AG04449 (cell line): ENCODE measurements around the gene SNX5.

Experiments used
- CTCF ChIA-PET: fragments of 350-600 bp; formaldehyde crosslinking; extraction: SDS; loops from one replicate; lab custom pipeline; 2021; ENCODE audit warnings: antibody characterized with exemption; lab: Yijun Ruan, JAX
- POLR2A ChIA-PET: fragments of 400-600, 350-600 bp; formaldehyde crosslinking; extraction: SDS; loops from one replicate; lab custom pipeline; 2020; ENCODE audit warnings: antibody characterized with exemption, inconsistent platforms; lab: Yijun Ruan, JAX
- DNase-seq: peaks from one replicate; pipeline ENCODE4 v3.0.0-alpha.2; 2010; ENCODE audit warnings: low read depth, low spot score
- H3K4me3 ChIP-seq: 2 replicates; pipeline ENCODE4 v1.5.1; 2011; ENCODE audit warnings: low read depth, mild to moderate bottlenecking, control low read depth, low read length
- TF ChIP-seq, protein P1 (sequence below): IDR thresholded peaks from one replicate; pipeline ENCODE4 v1.5.1; 2011; ENCODE audit warnings: mild to moderate bottlenecking, moderate library complexity, low read length, control low read depth, inconsistent platforms; ENCODE audit not compliant: insufficient read depth; ENCODE audit errors: missing control alignments

Gene SNX5

GRCh38 chr20:17897566-17898307 lies 70.9 kb downstream of the SNX5 start:
- POLR2A ChIA-PET = interaction anchor here (0.9 kb wide), 1 partner anchor 215 kb away, joined by 3 read pairs; the partner anchor contains the start of gene RRBP1

GRCh38 chr20:17896771-17897369 lies 71.7 kb downstream of the SNX5 start:
- POLR2A ChIA-PET = interaction anchor here (0.9 to 2.5 kb wide), 5 partner anchors 47 to 262 kb away, joined by 3 to 17 read pairs (median 5); partner anchors contain the start of gene RRBP1

More at GRCh38 chr20:17897566-17898307, 70.9 kb downstream of the SNX5 start:
- TF ChIP-seq, protein P1, sequence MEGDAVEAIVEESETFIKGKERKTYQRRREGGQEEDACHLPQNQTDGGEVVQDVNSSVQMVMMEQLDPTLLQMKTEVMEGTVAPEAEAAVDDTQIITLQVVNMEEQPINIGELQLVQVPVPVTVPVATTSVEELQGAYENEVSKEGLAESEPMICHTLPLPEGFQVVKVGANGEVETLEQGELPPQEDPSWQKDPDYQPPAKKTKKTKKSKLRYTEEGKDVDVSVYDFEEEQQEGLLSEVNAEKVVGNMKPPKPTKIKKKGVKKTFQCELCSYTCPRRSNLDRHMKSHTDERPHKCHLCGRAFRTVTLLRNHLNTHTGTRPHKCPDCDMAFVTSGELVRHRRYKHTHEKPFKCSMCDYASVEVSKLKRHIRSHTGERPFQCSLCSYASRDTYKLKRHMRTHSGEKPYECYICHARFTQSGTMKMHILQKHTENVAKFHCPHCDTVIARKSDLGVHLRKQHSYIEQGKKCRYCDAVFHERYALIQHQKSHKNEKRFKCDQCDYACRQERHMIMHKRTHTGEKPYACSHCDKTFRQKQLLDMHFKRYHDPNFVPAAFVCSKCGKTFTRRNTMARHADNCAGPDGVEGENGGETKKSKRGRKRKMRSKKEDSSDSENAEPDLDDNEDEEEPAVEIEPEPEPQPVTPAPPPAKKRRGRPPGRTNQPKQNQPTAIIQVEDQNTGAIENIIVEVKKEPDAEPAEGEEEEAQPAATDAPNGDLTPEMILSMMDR = no peak
- no peak overlapping the region for H3K4me3 ChIP-seq
- CTCF ChIA-PET = interaction anchor here (0.6 to 6.7 kb wide), 60 partner anchors 9 to 397 kb away, joined by 3 to 140 read pairs (median 4); partner anchors contain the start of genes BFSP1 and RRBP1
- no peak for DNase-seq

DNA sequence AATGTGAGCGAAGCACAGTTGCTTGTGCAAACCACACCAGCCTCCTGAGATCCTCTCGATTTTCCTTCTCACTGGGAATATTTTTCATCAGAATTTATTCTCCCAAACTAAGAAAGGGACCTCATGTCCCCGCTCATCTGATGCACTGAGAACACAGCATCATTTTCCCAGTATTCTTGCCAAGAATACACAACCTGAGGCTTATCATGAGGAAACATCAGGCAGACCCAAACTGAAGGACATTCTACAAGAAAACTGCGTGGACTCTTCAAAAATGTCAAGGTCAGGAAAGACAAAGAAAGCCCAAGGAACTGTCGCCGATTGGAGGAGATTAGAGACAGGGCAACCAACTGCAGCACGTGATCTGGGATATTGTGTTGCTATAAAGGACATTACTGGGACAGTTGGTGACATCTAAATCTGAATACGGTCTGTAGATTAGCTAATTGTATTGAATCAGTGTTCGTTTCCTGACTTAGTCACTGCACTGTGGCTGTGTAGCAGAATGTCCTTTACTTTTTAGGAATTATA lies 72.3 kb downstream of the SNX5 start:
- CTCF ChIA-PET = interaction anchor here (1.1 to 6.7 kb wide), 8 partner anchors 10 to 392 kb away, joined by 3 to 140 read pairs (median 7); partner anchors contain the start of gene RRBP1
- POLR2A ChIA-PET = interaction anchor here (0.7 to 2.5 kb wide), 6 partner anchors 22 to 261 kb away, joined by 3 to 17 read pairs (median 5); partner anchors contain the start of gene RRBP1

More at GRCh38 chr20:17896771-17897369, 71.7 kb downstream of the SNX5 start:
- TF ChIP-seq, protein P1 = no peak
- H3K4me3 ChIP-seq = no peak overlapping the region
- DNase-seq = no peak
- CTCF ChIA-PET = interaction anchor here (1.0 to 6.7 kb wide), 16 partner anchors 10 to 396 kb away, joined by 3 to 140 read pairs (median 8); partner anchors contain the start of gene RRBP1

DNA sequence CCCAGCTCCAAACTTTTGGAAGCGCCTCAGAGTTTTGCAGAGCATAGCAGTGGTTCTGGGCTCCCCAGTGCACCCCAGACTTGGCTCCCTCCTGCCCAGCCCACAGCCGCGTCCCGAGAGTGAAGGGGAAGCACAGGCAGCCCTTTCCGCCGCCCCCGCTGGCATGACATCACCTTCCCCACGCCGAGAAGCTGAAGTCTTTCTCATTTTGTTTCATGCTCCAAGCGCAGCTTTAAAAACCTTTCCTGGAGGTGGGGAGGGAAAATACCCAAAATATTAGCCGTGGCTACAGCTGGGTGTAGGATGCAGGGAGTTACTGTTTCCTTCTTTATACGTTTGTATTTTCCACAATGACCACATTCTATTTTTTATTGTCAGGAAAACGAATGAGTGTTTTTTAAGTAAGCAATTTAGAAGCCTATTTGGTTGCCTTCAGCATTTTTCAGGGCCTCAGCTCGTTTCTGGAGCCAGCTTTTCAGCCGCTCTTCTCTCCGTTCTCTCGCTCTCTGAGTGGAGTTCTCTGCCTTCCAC lies 72.9 kb downstream of the SNX5 start:
- TF ChIP-seq, protein P1 = no peak
- CTCF ChIA-PET = interaction anchor here (0.6 to 6.7 kb wide), 13 partner anchors 10 to 391 kb away, joined by 3 to 140 read pairs (median 4); partner anchors contain the start of gene RRBP1
- DNase-seq = no peak
- POLR2A ChIA-PET = interaction anchor here (0.7 to 2.5 kb wide), 6 partner anchors 22 to 261 kb away, joined by 3 to 17 read pairs (median 5); partner anchors contain the start of gene RRBP1
- peak overlapping the region; percentile 24 for H3K4me3 ChIP-seq

More for the DNA sequence above, 72.3 kb downstream of the SNX5 start:
- TF ChIP-seq, protein P1 = no peak
- DNase-seq = no peak
- H3K4me3 ChIP-seq = no peak overlapping the region

- no peak overlapping the region for H3K4me3 ChIP-seq
- CTCF ChIA-PET = no interaction called here
- POLR2A ChIA-PET = no interaction called here
- TF ChIP-seq, protein P1 = no peak
- DNase-seq = no peak
Observed at GRCh38 chr20:17893445-17893844, 75.1 kb downstream of the SNX5 start.
